SK-N-SH (cell line): ENCODE data around the gene SLC12A3. TPM values are rescaled to one million over a fixed set of nuclear protein-coding genes. Genes with fewer than 3 reads are reported as not detected.

ENCODE experiments used
- CTCF ChIA-PET: fragments of 300-600, 350-600 bp; formaldehyde crosslinking; extraction: SDS; loops from one replicate; lab custom pipeline; 2021; lab: Yijun Ruan, JAX
- POLR2A ChIA-PET: fragments of 350-600 bp; sonication (Branson Sonifier 250); formaldehyde crosslinking; extraction: SDS; loops from one replicate; lab custom pipeline; 2020; ENCODE audit warnings: antibody characterized with exemption, inconsistent platforms; lab: Yijun Ruan, JAX
- DNase-seq: peaks from one replicate; pipeline ENCODE4 v3.0.0; 2012
- H2AFZ ChIP-seq: fragments of 200-600 bp; sonication (generic); 2 replicates; pipeline ENCODE4 v1.8.1; 2016; ENCODE audit warnings: antibody characterized with exemption, mild to moderate bottlenecking, low read depth
- H3F3A ChIP-seq: fragments of 200-600 bp; sonication (generic); replicated peaks from 2 replicates; pipeline ENCODE3; 2016; ENCODE audit warnings: antibody characterized with exemption, mild to moderate bottlenecking; ENCODE audit not compliant: insufficient read depth
- H3K27ac ChIP-seq, 2 experiments: fragments of 200-500 bp in 1 of 2; fragments of 200-600 bp in 1 of 2; sonication (Bioruptor generic) in 1 of 2; sonication (generic), shearing (Covaris generic) in 1 of 2; 2 replicates each; pipeline versions ENCODE4 v1.5.1 to v1.6.1; 2014 to 2016; ENCODE audit warnings: low read depth in 2 of 2, inconsistent platforms in 1 of 2, low read length in 1 of 2, mild to moderate bottlenecking in 1 of 2, mixed read lengths in 1 of 2
- H3K27me3 ChIP-seq: fragments of 200-600 bp; sonication (generic), shearing (Covaris generic); 2 replicates; pipeline ENCODE4 v1.6.1; 2016; ENCODE audit warnings: mixed run types; ENCODE audit not compliant: insufficient read depth
- H3K36me3 ChIP-seq, 2 experiments: fragments of 200-500 bp in 1 of 2; fragments of 200-600 bp in 1 of 2; sonication (Bioruptor generic) in 1 of 2; sonication (generic) in 1 of 2; replicated peaks in 1 of 2; 2 replicates each; pipeline versions ENCODE3 to v1.5.1; 2014 to 2016; ENCODE audit warnings: low read length in 1 of 2, mild to moderate bottlenecking in 1 of 2; ENCODE audit not compliant: insufficient read depth in 2 of 2, control insufficient read depth in 1 of 2
- H3K4me1 ChIP-seq, 2 experiments: fragments of 200-500 bp in 1 of 2; fragments of 200-600 bp in 1 of 2; sonication (Bioruptor generic) in 1 of 2; sonication (generic), shearing (Covaris generic) in 1 of 2; 2 replicates each; pipeline versions ENCODE4 v1.5.1 to v1.6.1; 2014 to 2016; ENCODE audit warnings: low read depth in 1 of 2, low read length in 1 of 2, mixed run types in 1 of 2; ENCODE audit not compliant: insufficient read depth in 2 of 2, control insufficient read depth in 1 of 2
- H3K4me2 ChIP-seq: fragments of 200-600 bp; sonication (generic), shearing (Covaris generic); 2 replicates; pipeline ENCODE4 v1.6.1; 2017; ENCODE audit warnings: mixed run types
- H3K4me3 ChIP-seq, 2 experiments: fragments of 200-500 bp in 1 of 2; fragments of 200-600 bp in 1 of 2; sonication (Bioruptor generic) in 1 of 2; sonication (generic), shearing (Covaris generic) in 1 of 2; 2 replicates each; pipeline versions ENCODE4 v1.5.1 to v1.8.1; 2014 to 2016; ENCODE audit warnings: low read depth in 2 of 2, inconsistent platforms in 1 of 2, low read length in 1 of 2, mild to moderate bottlenecking in 1 of 2, mixed read lengths in 1 of 2, moderate library complexity in 1 of 2
- H3K79me2 ChIP-seq: fragments of 200-600 bp; sonication (generic); 2 replicates; pipeline ENCODE4 v1.8.1; 2017; ENCODE audit warnings: mild to moderate bottlenecking; ENCODE audit not compliant: insufficient read depth
- H3K9ac ChIP-seq: fragments of 200-600 bp; sonication (generic); 2 replicates; pipeline ENCODE4 v1.6.1; 2017; ENCODE audit warnings: mixed run types
- H3K9me2 ChIP-seq: fragments of 200-600 bp; sonication (generic); 2 replicates; pipeline ENCODE4 v1.6.1; 2017; ENCODE audit warnings: mixed run types
- H3K9me3 ChIP-seq: fragments of 200-600 bp; sonication (generic); 2 replicates; pipeline ENCODE4 v1.6.1; 2017; ENCODE audit warnings: mixed run types, mild to moderate bottlenecking, moderate library complexity
- H4K20me1 ChIP-seq: fragments of 200-600 bp; sonication (generic); 2 replicates; pipeline ENCODE4 v1.6.1; 2017; ENCODE audit warnings: mild to moderate bottlenecking, mixed run types; ENCODE audit not compliant: insufficient read depth
- CHD2 ChIP-seq: fragments of 150-350 bp; IDR thresholded peaks from 2 replicates; pipeline ENCODE4 v1.6.1; 2018; ENCODE audit warnings: low read length; ENCODE audit not compliant: partially characterized antibody
- FOSL2 ChIP-seq: IDR thresholded peaks from 2 replicates; pipeline ENCODE4 v1.4.0; 2012; ENCODE audit warnings: low read depth, mild to moderate bottlenecking, moderate library complexity, borderline replicate concordance
- GABPA ChIP-seq: IDR thresholded peaks from 2 replicates; pipeline ENCODE4 v1.4.0; 2012; ENCODE audit warnings: low read depth, mild to moderate bottlenecking
- GATA2 ChIP-seq: sonication (generic); formaldehyde crosslinking; IDR thresholded peaks from 2 replicates; pipeline ENCODE4 v1.5.0; 2020; ENCODE audit warnings: mild to moderate bottlenecking, missing genetic modification reagents
- JUND ChIP-seq: IDR thresholded peaks from 2 replicates; pipeline ENCODE4 v1.4.0; 2012
- MAX ChIP-seq: IDR thresholded peaks from 2 replicates; pipeline ENCODE4 v1.4.0; 2012; ENCODE audit warnings: low read depth
- MXI1 ChIP-seq: IDR thresholded peaks from 2 replicates; pipeline ENCODE4 v1.6.1; 2012; ENCODE audit warnings: mild to moderate bottlenecking, low read depth, low read length, improper control_type of control experiment
- NFIC ChIP-seq: IDR thresholded peaks from 2 replicates; pipeline ENCODE4 v1.4.0; 2012; ENCODE audit warnings: borderline replicate concordance
- PBX3 ChIP-seq: IDR thresholded peaks from 2 replicates; pipeline ENCODE4; 2012
- RAD21 ChIP-seq: IDR thresholded peaks from 2 replicates; pipeline ENCODE4 v1.6.1; 2012; ENCODE audit warnings: mild to moderate bottlenecking, low read length
- RCOR1 ChIP-seq: fragments of 150-350 bp; IDR thresholded peaks from 2 replicates; pipeline ENCODE4 v1.6.1; 2017; ENCODE audit warnings: antibody characterized with exemption, low read length
- REST ChIP-seq: IDR thresholded peaks from 2 replicates; pipeline ENCODE4 v1.6.1; 2012; ENCODE audit warnings: mild to moderate bottlenecking, low read depth, low read length, moderate library complexity
- RFX5 ChIP-seq: IDR thresholded peaks from 2 replicates; pipeline ENCODE4 v1.6.1; 2012; ENCODE audit warnings: mild to moderate bottlenecking, improper control_type of control experiment, low read length
- RXRA ChIP-seq: IDR thresholded peaks from 2 replicates; pipeline ENCODE4 v1.4.0; 2012; ENCODE audit warnings: low read depth, mild to moderate bottlenecking, borderline replicate concordance
- SMC3 ChIP-seq: IDR thresholded peaks from 2 replicates; pipeline ENCODE4 v1.6.1; 2012; ENCODE audit warnings: low read depth, low read length, improper control_type of control experiment
- TAF1 ChIP-seq: IDR thresholded peaks from 2 replicates; pipeline ENCODE4 v1.6.1; 2012; ENCODE audit warnings: low read depth, mild to moderate bottlenecking, low read length, moderate library complexity, borderline replicate concordance
- TCF12 ChIP-seq: IDR thresholded peaks from 2 replicates; pipeline ENCODE4 v1.4.0; 2012
- USF2 ChIP-seq: fragments of 150-350 bp; IDR thresholded peaks from 2 replicates; pipeline ENCODE4 v1.6.1; 2017; ENCODE audit warnings: antibody characterized with exemption, low read length, low read depth, borderline replicate concordance
- YY1 ChIP-seq: IDR thresholded peaks from 2 replicates; pipeline ENCODE4 v1.4.0; 2012; ENCODE audit warnings: low read depth, mild to moderate bottlenecking
- WGBS: methylation state at CpG from one replicate; pipeline ENCODE4 v1.1.6; 2017; ENCODE audit warnings: low lambda C conversion rate; 5-methylcytosine and 5-hydroxymethylcytosine counted together
- polyA plus RNA-seq, 3 experiments: library from polyadenylated mRNA; depleted of rRNA; stranded (reverse); fragments of >200 nt; gene quantifications; 2 replicates each; pipeline ENCODE4 v1.2.3, GENCODE V29; 2012

SLC12A3 gene
- polyA plus RNA-seq, 1 of the 3 experiments (the other 2 are of a cell fraction): not detected

- no peaks in the 10 kb centered on the region for H3K9me2 ChIP-seq
- H3K4me3 ChIP-seq: no peak overlapping the region
- peaks cover 37 to 46% of the 10 kb centered on the region in 2 experiments for H3K4me1 ChIP-seq
- TF ChIP-seq MXI1: 0 out of 2 replicates have a peak, but pooled peaks have one; percentile 29
- peak; percentile 44; the same call in 1 of the 2 replicates for TF ChIP-seq GATA2 (CRISPR knock-in tag)
- TF ChIP-seq CHD2: no peak
- H3K9me3 ChIP-seq: no peaks in the 10 kb centered on the region
- peak overlapping the region; percentile 77 to 85 for H3K27ac ChIP-seq
- H3K4me2 ChIP-seq: peak overlapping the region; percentile 60
- peaks cover 17 to 23% of the 10 kb centered on the region in 2 experiments for H3K36me3 ChIP-seq
- no peak for DNase-seq
- no peaks in the 10 kb centered on the region for H3K27me3 ChIP-seq
- CTCF ChIA-PET: interaction anchor here (0.7 to 2.4 kb wide), 4 partner anchors 20 to 118 kb away, joined by 3 to 10 read pairs (median 4); no protein-coding TSS in a partner anchor
- H3K9ac ChIP-seq: peak overlapping the region; percentile 42; the same call in 1 of the 2 replicates
- H3K79me2 ChIP-seq: no peaks in the 10 kb centered on the region
- POLR2A ChIA-PET: no interaction called here
- H4K20me1 ChIP-seq: no peaks in the 10 kb centered on the region
- H3F3A ChIP-seq: peaks cover 44% of the 10 kb centered on the region
- WGBS: 69% methylated on average over 9 of the region's 9 CpGs
- H2AFZ ChIP-seq: peak overlapping the region; percentile 69; the same call in 1 of the 2 replicates
Measured at GRCh38 chr16:56847173-56847910, 17.7 kb upstream of the SLC12A3 start.

GRCh38 chr16:56848029-56848936 lies 16.7 kb upstream of the SLC12A3 start:
- no peaks in the 10 kb centered on the region for H3K27me3 ChIP-seq
- ChIA-PET POLR2A (no interaction called here), CTCF (interaction anchor here (0.7 to 2.4 kb wide), 7 partner anchors 9 to 117 kb away, joined by 3 to 10 read pairs (median 3); no protein-coding TSS in a partner anchor)
- H3K9ac ChIP-seq: peak overlapping the region; percentile 42
- DNase-seq: no peak
- H4K20me1 ChIP-seq: no peaks in the 10 kb centered on the region
- H3F3A ChIP-seq: peaks cover 44% of the 10 kb centered on the region
- H3K36me3 ChIP-seq: peaks cover 11 to 16% of the 10 kb centered on the region in 2 experiments
- peak overlapping the region; percentile 69; the same call in 1 of the 2 replicates for H2AFZ ChIP-seq
- H3K4me3 ChIP-seq: no peak overlapping the region
- H3K9me3 ChIP-seq: no peaks in the 10 kb centered on the region
- H3K4me1 ChIP-seq: peaks cover 37 to 46% of the 10 kb centered on the region in 2 experiments
- H3K27ac ChIP-seq: peak overlapping the region; percentile 77 to 85
- H3K4me2 ChIP-seq: peak overlapping the region; percentile 60
- no peaks in the 10 kb centered on the region for H3K9me2 ChIP-seq
- WGBS: 57% methylated on average over 11 of the region's 11 CpGs
- no peaks in the 10 kb centered on the region for H3K79me2 ChIP-seq
- TF ChIP-seq GABPA (no peak), TCF12 (peak; percentile 62; the same call in 1 of the 2 replicates), REST (no peak), YY1 (no peak), RFX5 (no peak), RXRA (peak; percentile 67; the same call in 1 of the 2 replicates), PBX3 (peak; percentile 69), RCOR1 (peak; percentile 13; the same call in 1 of the 2 replicates), CHD2 (no peak), NFIC (peak; percentile 87), SMC3 (no peak), TAF1 (no peak), MAX (peak; percentile 85), FOSL2 (peak; percentile 69; the same call in 1 of the 2 replicates), USF2 (no peak), MXI1 (no peak), JUND (peak; percentile 64; the same call in 1 of the 2 replicates), RAD21 (no peak)
